Gastrocnemius medialis (tissue), 4 donors: ENCODE results near the gene ADRA2B. TPM values are rescaled to one million over a fixed set of nuclear protein-coding genes. Genes with fewer than 3 reads are reported as not detected.
A peak's percentile ranks its signal among the peaks of the same experiment; 100 is the strongest.

Experiments used
- ATAC-seq, 2 donors: fragments of 150-250 bp; one replicate each; pipeline ENCODE4 v1.9.1; 2016
- DNase-seq, 2 donors: peaks; one replicate each; pipeline ENCODE4 v3.0.0-alpha.2; 2019
- H3K27ac ChIP-seq, 4 donors: fragments of 200-600 bp; sonication (generic); 1 replicate in 1 of 4; 2 replicates in 3 of 4; pipeline ENCODE4 v1.5.1; 2016 to 2018; ENCODE audit warnings: mild to moderate bottlenecking in 2 of 4, moderate library complexity in 1 of 4
- H3K27me3 ChIP-seq, 3 donors: fragments of 200-600 bp; sonication (generic) in 2 of 3; 1 replicate in 1 of 3; 2 replicates in 2 of 3; pipeline versions ENCODE4 v1.5.1 to v1.6.0; 2016 to 2019; ENCODE audit warnings: mild to moderate bottlenecking in 1 of 3, moderate library complexity in 1 of 3
- H3K36me3 ChIP-seq, 2 donors: fragments of 200-600 bp; sonication (generic) in 1 of 2; one replicate each; pipeline ENCODE4 v1.5.1; 2017 to 2018
- H3K4me1 ChIP-seq, 2 donors: fragments of 200-600 bp; sonication (generic) in 1 of 2; one replicate each; pipeline ENCODE4 v1.5.1; 2016 to 2017; ENCODE audit warnings: mild to moderate bottlenecking in 2 of 2
- H3K4me3 ChIP-seq, 4 donors: fragments of 200-600 bp; sonication (generic) in 3 of 4; 1 replicate in 1 of 4; 2 replicates in 3 of 4; pipeline ENCODE4 v1.5.1; 2016 to 2019; ENCODE audit warnings: mild to moderate bottlenecking in 2 of 4
- H3K9me3 ChIP-seq, 3 donors: fragments of 200-600 bp; sonication (generic) in 2 of 3; 1 replicate in 1 of 3; 2 replicates in 2 of 3; pipeline ENCODE4 v1.5.1; 2016 to 2019
- POLR2A ChIP-seq, 2 donors: fragments of 450-650 bp; IDR thresholded peaks; one replicate each; pipeline ENCODE4 v1.6.1; 2017; ENCODE audit warnings: antibody characterized with exemption in 2 of 2, mild to moderate bottlenecking in 2 of 2, moderate library complexity in 2 of 2
- in situ Hi-C, 4 donors: fragments of 200-750 bp; cut with MboI; loops; one replicate each; pipeline versions ENCODE4 v1.15.0 to v1.8.0; 2017; ENCODE audit warnings: low sequenced_read_pairs in 4 of 4
- intact Hi-C: fragments of 100-400 bp; cut with DNase I; formaldehyde crosslinking; loops from one replicate; pipeline ENCODE4 v1.15.1; 2023; ENCODE audit warnings: low total_unique reads
- total RNA-seq, 4 donors: library from RNA; depleted of rRNA; stranded (reverse); fragments of >200 nt; gene quantifications; one replicate each; pipeline versions ENCODE4 v1.1.0 to v1.2.3, GENCODE V29; 2016
- TF ChIP-seq, protein P1 (sequence below), 5 experiments: fragments of 450-650 bp in 3 of 5; fragments of 200-600 bp in 2 of 5; sonication (generic) in 2 of 5; IDR thresholded peaks in 4 of 5; conservative IDR thresholded peaks in 1 of 5; 1 replicate in 4 of 5; 2 replicates in 1 of 5; pipeline ENCODE4 v1.5.1; 2016 to 2019; ENCODE audit warnings: antibody characterized with exemption in 5 of 5, mild to moderate bottlenecking in 3 of 5, moderate library complexity in 3 of 5

Gene ADRA2B
- 1 to 10 TPM; 2.4 to 5.6 (median 3.6) TPM for total RNA-seq

DNA sequence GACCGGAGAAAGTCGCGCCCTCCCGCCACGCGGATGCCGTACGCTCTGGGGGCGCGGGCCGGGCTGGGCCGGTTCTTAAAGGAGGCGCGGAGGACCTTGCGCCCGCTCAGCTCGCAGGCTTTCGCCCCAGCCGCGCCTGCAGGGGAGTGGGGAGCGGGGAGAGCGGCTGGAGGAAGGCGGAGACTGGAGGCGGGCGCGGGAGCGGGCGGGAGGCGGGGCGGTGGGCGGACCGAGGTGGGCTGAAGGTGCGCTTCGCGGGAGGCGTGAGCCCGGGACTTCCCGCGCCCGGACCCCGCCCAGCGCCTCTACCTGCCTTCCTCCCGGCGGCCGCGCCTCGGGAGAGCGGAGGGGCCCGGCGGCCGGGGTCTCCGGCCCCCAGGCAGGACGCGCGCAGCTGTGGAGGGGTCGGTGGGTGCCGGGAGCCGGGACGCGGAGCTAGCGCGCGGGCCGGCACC, at the start of gene ADRA2B:
Gene ADRA2B (minus strand): TSS at position 148 of the 455 bp plus-strand sequence. CDS start 422 bp downstream, outside the sequence.
- DNase-seq (no peak), ATAC-seq (peak; percentile 13 to 38)
- Histone ChIP-seq H3K4me1 (peaks cover 4 to 5% of the 10 kb centered on the region in 2 donors), H3K4me3 (peak within 1 kb of the TSS; percentile 30 to 66 (median 61)), H3K27me3 (peaks cover 12 to 20% (median 18%) of the 10 kb centered on the region in 3 donors), H3K36me3 (no peaks in the 10 kb centered on the region), H3K27ac (peak within 1 kb of the TSS; percentile 13 to 72 (median 68)), H3K9me3 (no peaks in the 10 kb centered on the region)
- TF ChIP-seq, protein P1, sequence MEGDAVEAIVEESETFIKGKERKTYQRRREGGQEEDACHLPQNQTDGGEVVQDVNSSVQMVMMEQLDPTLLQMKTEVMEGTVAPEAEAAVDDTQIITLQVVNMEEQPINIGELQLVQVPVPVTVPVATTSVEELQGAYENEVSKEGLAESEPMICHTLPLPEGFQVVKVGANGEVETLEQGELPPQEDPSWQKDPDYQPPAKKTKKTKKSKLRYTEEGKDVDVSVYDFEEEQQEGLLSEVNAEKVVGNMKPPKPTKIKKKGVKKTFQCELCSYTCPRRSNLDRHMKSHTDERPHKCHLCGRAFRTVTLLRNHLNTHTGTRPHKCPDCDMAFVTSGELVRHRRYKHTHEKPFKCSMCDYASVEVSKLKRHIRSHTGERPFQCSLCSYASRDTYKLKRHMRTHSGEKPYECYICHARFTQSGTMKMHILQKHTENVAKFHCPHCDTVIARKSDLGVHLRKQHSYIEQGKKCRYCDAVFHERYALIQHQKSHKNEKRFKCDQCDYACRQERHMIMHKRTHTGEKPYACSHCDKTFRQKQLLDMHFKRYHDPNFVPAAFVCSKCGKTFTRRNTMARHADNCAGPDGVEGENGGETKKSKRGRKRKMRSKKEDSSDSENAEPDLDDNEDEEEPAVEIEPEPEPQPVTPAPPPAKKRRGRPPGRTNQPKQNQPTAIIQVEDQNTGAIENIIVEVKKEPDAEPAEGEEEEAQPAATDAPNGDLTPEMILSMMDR (IDR thresholded peaks at IDR 0.05 in 4 of 5, conservative IDR thresholded peaks at IDR 0.05 in 1 of 5): no peak
- TF ChIP-seq POLR2A (IDR thresholded peaks at IDR 0.05): peak; percentile 26 to 49
- intact Hi-C loops: loop anchor here (2.0 to 5.0 kb wide), 2 partner anchors 109 to 124 kb away; no protein-coding TSS in a partner anchor
- in situ Hi-C loops: loop anchor here in 2 of 4 donors (25.0 kb wide), 1 partner anchor 104 kb away; no protein-coding TSS in a partner anchor

GRCh38 chr2:96164459-96165184, 48.3 kb upstream of the ADRA2B start:
- in situ Hi-C loops: no loop called here
- intact Hi-C loops: no loop called here
- no peaks in the 10 kb centered on the region for H3K27me3 ChIP-seq
- DNase-seq (no peak), ATAC-seq (no peak)
- H3K27ac ChIP-seq: no peak overlapping the region
- no peaks in the 10 kb centered on the region for H3K4me1 ChIP-seq
- H3K4me3 ChIP-seq: no peak overlapping the region
- TF ChIP-seq POLR2A (IDR thresholded peaks at IDR 0.05): no peak
- TF ChIP-seq, protein P1 (IDR thresholded peaks at IDR 0.05 in 4 of 5, conservative IDR thresholded peaks at IDR 0.05 in 1 of 5): no peak
- H3K9me3 ChIP-seq: no peaks in the 10 kb centered on the region
- no peaks in the 10 kb centered on the region for H3K36me3 ChIP-seq

DNA sequence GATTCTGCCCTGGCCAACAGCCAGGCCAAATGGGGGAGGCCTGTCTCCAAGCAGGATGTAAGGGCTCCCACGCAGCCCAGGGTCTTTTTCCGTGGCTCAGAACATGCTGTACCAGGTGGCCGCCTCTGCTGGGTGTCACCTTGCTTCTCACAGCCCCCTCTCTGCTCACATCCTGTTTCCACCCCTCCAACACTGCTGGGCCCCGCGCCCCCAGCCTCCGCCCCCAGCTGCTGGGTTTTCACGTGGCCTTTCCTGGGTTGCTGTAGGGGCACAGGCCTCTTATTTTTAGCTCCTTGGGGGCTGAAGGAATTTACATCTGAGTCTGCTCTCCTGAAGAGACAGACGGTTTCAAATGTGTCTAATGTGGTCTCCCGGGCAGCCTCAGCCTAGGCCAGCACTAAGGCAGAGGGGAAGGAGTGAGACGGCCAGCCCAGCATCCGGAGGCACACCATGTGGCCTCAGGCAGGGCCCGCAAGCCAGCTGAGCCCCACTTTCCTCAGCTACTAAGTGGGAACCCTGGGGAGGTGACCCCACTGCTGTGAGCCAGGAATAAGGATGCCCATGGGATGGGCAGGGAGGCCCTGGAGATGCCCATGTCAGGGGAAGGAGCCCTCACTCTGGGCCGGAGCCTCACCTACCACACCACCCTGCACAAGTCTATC, 47.5 kb upstream of the ADRA2B start:
- intact Hi-C loops (no loop called here), in situ Hi-C loops (no loop called here)
- Histone ChIP-seq H3K4me3 (no peak overlapping the region), H3K36me3 (no peaks in the 10 kb centered on the region), H3K4me1 (no peaks in the 10 kb centered on the region), H3K27ac (no peak overlapping the region), H3K9me3 (no peaks in the 10 kb centered on the region), H3K27me3 (no peaks in the 10 kb centered on the region)
- ATAC-seq (no peak), DNase-seq (peak in 1 of 2 donors; percentile 45)
- no peak for TF ChIP-seq POLR2A (IDR thresholded peaks at IDR 0.05)
- TF ChIP-seq, protein P1 (IDR thresholded peaks at IDR 0.05 in 4 of 5, conservative IDR thresholded peaks at IDR 0.05 in 1 of 5): no peak

DNA sequence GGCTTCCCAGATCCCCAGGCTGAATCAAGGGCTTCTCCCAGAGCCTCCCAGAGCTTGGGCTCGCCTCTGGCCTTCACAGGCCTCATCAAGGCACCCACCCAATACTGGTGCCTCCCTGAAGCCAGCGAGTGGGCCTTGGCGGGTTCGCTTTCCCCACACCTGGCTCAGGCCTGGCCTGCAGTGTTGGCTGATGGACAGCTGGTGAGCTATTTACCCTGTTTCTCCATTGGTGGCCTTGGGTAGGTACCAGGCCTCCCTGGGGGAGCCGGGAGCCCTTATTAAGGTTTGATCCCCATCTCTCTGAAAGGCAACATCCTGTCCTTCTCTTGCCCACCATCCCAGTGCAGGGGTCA, 47.0 kb upstream of the ADRA2B start:
- Histone ChIP-seq H3K4me3 (no peak overlapping the region), H3K27me3 (no peaks in the 10 kb centered on the region), H3K36me3 (no peaks in the 10 kb centered on the region), H3K9me3 (no peaks in the 10 kb centered on the region), H3K27ac (no peak overlapping the region), H3K4me1 (no peaks in the 10 kb centered on the region)
- TF ChIP-seq, protein P1 (IDR thresholded peaks at IDR 0.05 in 4 of 5, conservative IDR thresholded peaks at IDR 0.05 in 1 of 5): no peak
- no peak for TF ChIP-seq POLR2A (IDR thresholded peaks at IDR 0.05)
- DNase-seq: no peak
- in situ Hi-C loops (no loop called here), intact Hi-C loops (no loop called here)
- ATAC-seq: no peak
